Melanocyte of skin (primary cell): ENCODE results near the gene CNST. TPM values are rescaled to one million over a fixed set of nuclear protein-coding genes. Genes with fewer than 3 reads are reported as not detected.

ENCODE experiments used
- small RNA-seq, 2 donors: library from RNA; depleted of rRNA; stranded (forward); fragments of <200 nt; gene quantifications; one replicate each; pipeline ENCODE3, GENCODE V24; 2012
- total RNA-seq, 2 donors: library from RNA; depleted of rRNA; stranded (reverse); fragments of >200 nt; gene quantifications; 2 replicates each; pipeline ENCODE4 v1.2.3, GENCODE V29; 2012

Gene CNST, protein sequence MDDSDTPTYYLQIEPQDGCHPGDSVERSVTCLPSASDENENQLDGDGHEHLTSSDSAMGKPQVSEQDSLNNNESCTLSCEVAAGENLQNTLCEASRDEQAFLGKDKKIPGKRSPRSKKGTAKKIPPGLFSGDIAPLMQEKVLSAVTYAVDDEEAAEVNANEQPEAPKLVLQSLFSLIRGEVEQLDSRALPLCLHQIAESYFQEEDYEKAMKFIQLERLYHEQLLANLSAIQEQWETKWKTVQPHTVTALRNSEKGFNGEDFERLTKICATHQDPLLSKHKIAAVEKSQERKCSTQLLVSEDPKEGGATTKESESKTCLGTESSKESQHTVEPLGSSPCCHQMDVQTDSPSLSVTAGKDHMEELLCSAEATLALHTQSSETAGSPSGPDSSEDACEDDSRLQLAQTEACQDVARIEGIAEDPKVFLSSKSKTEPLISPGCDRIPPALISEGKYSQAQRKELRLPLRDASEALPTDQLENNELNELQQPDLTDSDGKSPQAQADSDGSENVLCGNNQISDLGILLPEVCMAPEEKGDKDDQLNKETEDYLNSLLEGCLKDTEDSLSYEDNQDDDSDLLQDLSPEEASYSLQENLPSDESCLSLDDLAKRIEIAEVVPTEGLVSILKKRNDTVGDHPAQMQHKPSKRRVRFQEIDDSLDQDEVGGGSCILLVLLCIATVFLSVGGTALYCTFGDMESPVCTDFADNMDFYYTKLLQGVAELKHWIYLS
- total RNA-seq, result 10 to 100 TPM; 22.3 to 22.7 TPM

DNA sequence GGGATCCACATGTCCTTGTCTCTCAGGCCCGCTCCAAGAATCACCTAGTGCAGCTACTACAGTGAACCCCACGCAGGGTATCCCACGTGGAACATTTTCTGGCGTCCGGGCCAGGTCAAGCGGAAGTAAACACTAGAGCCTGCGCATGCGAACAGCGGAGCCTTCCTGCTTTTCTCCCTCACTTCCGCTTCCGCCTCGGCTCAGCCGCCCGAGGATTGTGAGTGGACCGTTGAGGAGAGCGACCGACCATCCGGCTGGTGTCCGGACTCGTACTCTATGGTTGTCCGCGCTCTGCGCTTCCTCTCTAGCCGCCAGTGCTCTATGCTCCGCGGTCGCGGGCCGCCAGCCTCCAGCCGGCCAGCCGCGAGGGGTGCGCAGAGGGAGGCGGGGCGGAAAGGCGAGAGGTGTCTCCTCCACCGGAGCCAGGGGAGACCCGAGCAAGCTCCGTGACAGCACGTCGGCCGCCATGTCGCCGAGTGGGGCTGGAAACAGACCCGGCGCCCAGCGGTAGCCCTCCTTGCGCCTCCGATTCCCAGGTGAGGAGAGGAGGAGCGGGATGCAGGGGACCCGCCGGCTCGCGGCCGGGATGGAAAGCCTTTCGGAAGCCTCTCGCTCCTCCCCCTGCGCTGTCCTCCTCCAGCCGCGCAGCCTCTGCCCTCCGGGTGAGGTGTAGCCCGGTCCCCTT is at the start of gene CNST, which contains the start of gene TFB2M:
CNST (plus strand) TSS at position 329 of the 685 bp plus-strand sequence. CDS start 25,107 bp downstream, outside the sequence.
TFB2M (minus strand) TSS at position 134 of the 685 bp plus-strand sequence; CDS start at position 11, 123 bp downstream.

Small RNA genes within 50 kb of the gene (small RNA-seq; reads per million reads assigned to genes)
- 0 reads per million in 2 donors for gene AL356583.2
- 0 reads per million in 2 donors for gene AL591623.2

Other genes with a start within 250 kb of the CNST start
- gene SMYD3, start 59.2 kb upstream of the CNST start, total RNA-seq, result 10 to 100 TPM; 30.3 to 36.1 TPM
- gene TFB2M, start 195 bp upstream of the CNST start, total RNA-seq, result 10 to 100 TPM; 15.1 to 25.3 TPM
- 100 to 1,000 TPM in 1 of 2 donors, 10 to 100 TPM in 1; 78.9 to 144 TPM for gene SCCPDH, start 158.0 kb downstream of the CNST start, total RNA-seq